Ureter (tissue), 1 donor: ENCODE results near the gene ARFGAP1. TPM values are rescaled to one million over a fixed set of nuclear protein-coding genes. Genes with fewer than 3 reads are reported as not detected.
A peak's percentile ranks its signal among the peaks of the same experiment; 100 is the strongest.

Experiments
- DNase-seq: peaks from one replicate; pipeline ENCODE4 v3.0.0-alpha.2; 2020; ENCODE audit warnings: low spot score
- total RNA-seq: library from RNA; stranded (reverse); gene quantifications from one replicate; pipeline ENCODE4 v1.2.4, GENCODE V29; 2023
- donor health status: DM: yes; HTN: yes; CAD: no.

The ARFGAP1 gene
- total RNA-seq: 94.8 TPM

DNA sequence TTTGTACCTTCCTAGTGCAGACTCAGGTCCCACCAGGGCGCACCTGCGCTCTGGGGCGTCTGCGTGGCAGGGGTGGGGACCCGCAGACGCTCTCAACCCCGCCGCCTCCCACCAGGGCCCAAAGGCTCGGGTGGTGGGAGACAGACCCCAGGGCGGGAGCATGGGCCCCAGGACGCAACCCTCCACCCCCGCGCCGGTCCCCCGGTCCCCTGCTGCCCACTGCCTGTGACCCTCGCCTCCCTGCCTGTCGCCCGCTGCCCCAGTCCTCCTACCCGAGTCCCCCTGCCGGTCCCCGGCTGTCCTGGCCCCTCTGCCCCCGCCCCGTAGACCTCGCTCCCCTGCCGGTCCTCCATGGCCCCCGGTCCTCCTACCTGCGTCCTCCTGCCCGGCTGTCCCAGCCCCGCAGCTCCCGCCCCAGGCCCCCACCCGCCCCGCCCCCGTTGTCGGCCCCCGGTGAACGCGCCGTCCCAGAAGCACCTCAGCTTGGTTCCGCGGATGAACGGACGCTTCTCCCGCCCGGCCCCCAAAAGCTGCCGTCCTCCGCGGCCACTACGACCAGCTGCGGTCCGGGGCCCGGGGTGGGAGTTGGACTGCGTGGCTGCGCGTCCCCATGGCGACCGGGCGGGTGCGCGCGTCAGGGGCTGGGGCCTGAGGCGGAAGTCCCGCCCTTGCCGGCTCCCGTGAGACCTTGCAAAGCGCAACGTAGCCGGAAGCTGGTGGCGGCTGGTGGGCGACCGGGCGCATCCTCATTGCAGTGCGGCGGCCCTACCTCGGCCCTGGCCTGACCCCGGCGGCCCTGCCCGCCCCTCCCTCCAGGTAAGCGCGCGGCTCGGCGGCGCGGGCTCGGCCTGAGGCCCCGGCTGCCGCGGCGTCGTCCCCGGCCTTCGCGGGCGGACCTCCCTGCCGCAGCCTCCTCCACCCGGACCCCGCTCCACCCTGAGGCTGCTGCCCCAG lies at the start of gene ARFGAP1:
ARFGAP1 (plus strand) TSS at position 709 of the 954 bp plus-strand sequence. CDS start 2,768 bp downstream, outside the sequence.
- peak; percentile 88 for DNase-seq

DNA sequence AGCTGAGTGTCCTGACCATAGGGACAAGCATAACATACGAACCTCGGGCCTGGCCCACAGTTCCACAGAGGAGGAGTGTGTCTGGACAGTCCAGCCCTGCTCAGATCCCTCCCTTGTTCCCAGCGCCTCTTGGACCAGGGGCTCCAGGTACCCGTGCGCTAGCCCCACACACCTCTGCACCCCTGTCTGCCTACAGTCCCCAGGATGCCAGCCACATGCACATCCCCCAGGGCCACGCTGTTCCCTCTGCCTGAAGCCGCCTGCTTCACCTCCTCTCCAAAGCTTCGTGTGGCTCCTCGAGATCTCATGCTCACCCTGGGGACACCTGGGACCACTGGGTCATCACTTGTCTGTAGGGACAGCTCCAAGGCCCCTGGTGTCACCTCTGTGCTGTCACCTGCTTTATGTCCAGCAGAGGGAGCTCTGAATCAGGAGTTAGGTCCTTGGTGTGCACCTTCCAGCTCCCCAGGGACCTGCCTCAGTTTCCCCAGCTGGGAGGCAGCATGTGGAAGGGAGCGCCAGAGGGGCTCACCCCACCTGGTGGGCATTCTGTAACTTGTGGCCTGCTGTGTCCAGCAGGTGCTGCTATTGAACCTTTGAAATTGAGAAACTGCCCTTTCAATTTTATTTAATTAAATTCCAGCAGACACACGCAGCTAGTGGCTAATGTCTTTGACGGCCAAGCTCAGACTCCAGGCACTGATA lies 49.3 kb upstream of the ARFGAP1 start:
- no peak for DNase-seq

DNA sequence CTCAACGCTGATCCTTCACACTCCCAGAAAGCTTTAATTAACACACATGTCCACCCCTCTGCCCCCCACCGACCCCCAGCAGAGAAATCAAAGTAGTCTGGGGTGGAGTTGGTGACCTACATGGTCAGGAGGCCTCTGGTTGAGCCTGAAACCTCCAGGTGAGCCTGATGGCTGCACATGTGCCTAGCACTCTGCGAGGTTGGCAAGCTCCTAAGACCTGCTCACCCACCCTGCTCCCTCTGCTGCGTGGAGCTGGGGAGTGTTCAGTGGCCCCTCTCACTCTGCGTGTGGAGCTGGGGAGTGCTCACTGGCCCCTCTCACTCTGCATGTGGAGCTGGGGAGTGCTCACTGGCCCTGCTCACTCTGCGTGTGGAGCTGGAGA lies 48.8 kb upstream of the ARFGAP1 start:
- DNase-seq: no peak

DNA sequence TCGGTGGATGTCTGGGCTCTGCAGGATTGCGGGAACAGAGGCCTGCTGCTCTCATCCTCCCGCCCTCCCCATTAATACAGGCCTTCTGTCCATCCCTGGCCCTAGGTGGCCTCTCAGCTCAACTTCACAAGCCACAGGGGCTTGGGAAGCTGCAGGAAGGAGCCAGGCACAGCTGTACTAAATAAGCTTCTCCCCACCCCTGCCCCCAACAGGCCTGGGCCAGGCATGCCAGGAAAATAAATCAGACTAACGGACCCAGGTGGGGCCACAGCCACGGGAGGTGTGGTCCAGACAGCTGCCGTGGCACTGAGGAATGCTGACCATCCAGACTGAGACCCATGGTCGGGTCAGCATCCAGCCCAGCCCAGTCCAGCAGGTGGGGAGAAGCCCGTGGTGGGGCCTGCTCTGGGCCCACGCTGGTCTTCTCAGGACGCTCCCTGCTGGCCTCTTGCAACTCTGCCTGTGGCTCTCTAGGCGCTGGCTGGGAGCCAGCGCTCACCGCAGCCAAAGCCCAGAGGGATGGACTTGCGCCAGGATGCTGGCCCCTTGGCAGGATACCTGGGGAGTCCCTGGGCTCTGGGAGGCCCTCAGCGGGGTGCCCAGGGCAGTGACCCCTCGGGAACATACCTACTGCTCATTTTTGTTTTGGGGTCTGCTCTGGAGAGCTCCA lies 48.1 kb upstream of the ARFGAP1 start:
- DNase-seq: no peak

DNA sequence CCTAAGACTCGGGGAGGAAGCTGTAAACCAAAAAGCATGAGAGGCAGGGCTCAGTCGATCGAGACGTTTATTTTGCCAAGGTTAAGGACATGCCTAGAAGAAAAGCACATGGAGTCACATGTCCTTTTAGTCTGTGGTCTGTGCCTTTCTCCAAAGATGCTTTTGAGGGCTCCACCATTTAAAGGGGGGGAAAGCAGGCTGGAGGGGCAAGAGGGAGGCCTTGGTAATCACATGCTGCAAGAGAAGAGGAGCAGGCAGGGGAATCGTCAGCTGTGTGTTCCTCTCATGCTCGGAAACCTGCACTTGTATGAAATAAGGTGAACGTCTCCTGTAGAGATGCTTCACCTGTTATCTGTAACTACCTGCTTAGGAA lies 47.5 kb upstream of the ARFGAP1 start:
- DNase-seq: no peak

DNA sequence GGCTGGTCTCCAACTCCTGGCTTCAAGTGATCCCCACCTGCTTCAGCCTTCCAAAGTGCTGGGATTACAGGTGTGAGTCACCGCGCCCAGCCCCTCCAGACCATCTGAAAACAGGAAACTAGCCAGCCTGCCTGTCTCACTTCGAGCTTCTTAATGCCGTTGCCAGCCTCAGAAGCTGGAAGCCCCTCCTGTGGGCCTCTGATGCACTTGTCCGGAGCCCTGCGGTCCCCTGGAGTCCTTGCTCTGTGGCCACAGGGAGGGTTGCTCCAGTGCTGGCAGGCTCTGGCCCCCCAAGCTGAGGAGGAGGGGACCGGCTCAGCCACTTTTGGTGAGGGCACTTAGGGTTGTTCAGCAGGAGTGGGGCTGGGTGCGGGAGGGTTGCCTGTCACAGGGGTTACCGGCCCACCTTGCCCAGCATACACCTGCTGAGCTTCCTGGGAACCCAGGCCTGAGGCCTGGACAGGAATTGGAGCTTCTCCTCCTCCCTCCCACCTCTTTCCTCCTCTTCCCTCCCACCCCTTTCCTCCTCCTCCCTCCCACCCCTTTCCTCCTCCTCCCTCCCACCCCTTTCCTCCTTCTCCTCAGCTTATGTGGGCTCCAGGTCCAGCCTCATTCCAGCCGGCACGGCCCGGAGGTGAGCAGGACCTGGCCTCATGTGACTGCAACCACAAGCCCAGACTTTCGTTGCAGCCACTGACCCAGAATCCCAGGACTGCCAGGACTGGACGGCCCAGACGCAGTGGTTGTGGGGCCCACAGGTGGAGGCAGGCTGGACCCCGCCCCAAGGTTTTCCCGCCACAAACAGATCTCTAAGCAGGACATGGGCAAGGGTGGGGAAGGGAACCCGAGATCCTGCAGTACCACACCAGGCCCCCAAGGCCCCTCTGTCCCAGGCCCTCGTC lies 46.3 kb upstream of the ARFGAP1 start:
- DNase-seq: no peak

DNA sequence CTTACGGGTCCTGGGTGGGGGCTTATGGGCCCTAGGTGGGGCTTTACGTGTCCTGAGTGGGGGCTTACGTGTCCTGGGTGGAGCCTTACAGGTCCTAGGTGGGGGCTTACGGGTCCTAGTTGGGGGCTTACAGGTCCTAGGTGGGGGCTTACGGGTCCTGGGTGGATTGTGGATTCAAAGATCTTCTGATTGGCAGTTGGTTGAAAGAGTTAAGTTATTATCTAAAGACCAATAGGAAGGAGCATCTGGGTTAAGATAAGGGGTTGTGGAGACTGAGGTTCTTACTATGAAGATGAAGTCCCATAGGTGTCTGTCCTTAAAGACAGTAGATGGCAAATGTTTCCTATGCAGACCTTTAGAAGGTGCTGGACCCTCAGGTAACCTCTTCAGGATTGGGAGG lies 45.4 kb upstream of the ARFGAP1 start:
- DNase-seq: no peak

DNA sequence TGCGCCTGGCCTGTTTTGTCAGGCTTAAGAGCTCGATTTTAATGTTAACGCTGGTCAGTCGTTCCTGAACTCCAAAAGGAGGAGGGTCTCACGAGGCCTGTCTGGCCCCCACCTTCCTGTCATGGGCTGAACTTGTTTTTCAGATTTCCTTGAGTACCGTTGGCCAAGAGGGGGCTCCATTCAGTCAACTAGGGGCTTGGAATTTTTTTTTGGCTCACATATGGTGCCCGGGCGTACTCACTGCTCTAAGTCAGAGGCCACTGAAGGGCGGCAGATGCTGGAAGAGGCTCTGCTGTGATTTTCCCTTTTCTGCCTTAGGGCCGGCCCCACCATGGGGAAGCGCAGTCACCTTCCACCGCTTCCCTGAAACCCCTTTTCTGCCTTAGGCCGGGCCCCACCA lies 43.8 kb upstream of the ARFGAP1 start:
- DNase-seq: no peak

DNA sequence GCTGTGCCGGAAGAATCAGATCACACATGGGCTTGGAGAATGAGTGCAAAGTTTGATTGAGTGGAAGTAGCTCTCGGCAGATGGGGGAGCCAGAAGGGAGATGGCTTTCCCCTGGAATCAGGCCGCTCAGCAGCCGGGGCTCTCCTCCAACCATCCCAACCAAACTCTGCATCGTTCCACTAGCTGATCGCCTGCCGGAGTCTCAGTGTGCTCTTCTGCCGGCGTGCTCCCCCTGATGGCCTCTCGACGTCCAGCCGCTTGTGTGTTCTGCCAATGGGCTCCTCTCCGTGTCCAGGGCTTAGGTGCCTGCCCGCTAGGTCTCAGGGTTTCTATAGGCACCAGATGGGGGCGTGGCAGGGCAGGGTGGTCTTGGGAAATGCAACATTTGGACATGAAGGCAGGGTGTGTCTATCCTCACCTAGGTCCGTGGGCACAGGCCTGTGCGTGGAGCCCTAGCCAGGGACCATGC lies 41.8 kb upstream of the ARFGAP1 start:
- no peak for DNase-seq

DNA sequence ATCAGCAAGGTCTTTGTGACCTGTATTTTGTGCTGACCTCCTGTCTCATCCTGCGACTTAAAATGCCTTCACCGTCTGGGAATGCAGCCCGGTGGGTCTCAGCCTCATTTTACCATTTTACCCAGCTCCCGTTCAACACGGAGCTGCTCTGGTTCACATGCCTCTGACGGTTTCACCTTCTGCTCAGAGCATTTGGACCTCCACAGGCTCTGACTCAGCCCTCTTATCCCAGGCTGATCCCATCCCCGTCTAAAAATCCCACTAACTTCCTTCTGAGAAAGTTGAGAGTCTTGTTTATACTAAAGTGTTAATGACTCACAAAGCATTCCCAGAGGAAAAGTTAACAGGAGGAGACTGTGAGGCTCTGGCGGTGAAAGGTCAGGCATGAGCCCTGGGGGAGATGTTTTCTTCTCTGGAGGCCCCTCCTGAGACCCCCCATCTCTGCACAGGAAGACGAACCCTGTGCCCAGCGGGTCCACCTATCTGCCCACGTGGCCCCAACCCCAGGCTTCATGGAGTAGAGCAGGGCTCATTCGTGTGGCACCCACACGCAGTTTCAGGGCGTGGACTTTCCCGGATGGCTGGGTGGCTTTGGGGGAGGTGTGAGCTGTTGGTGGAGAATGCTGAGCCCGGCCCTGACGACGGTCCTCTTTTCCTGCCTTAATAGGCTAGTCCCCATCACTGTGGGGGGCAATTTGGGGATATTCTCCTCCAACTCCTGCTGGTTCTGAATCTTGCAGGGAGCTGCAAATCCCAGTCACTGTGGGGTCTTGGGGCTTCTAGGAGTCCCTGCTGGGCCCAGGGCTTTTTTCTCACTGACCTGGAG lies 40.2 kb upstream of the ARFGAP1 start:
- no peak for DNase-seq

DNA sequence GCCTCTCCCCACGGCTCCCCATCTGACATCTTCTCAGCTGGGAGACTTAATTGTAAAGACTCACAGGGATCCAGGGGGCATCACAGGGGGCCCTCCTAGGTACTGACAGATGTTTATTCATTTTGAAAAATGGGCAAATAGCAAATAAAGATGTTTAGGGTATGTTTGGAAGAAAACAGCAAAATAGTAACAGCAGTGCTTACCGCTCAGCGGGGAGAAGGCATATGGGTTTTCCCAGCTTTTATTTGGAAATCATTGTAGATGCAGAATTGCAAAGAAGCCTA lies 39.6 kb upstream of the ARFGAP1 start:
- no peak for DNase-seq

DNA sequence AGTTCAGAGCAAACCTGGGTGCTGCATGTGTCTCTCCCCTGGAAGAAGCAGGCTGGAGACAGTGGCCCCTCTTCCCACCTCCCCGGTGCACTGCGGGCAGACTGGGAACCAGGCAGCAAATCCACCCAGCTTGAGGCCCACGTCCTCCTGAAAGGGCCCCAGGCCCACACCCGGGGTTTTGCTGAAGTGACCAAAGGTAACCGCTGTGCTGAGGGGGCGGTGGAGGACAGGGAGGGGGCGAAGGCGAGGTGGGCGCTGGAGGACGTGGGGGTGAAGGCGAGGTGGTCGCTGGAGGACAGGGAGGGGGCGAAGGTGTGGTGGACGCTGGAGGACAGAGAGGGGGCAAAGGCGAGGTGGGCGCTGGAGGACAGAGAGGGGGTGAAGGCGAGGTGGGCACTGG lies 38.7 kb upstream of the ARFGAP1 start:
- no peak for DNase-seq

DNA sequence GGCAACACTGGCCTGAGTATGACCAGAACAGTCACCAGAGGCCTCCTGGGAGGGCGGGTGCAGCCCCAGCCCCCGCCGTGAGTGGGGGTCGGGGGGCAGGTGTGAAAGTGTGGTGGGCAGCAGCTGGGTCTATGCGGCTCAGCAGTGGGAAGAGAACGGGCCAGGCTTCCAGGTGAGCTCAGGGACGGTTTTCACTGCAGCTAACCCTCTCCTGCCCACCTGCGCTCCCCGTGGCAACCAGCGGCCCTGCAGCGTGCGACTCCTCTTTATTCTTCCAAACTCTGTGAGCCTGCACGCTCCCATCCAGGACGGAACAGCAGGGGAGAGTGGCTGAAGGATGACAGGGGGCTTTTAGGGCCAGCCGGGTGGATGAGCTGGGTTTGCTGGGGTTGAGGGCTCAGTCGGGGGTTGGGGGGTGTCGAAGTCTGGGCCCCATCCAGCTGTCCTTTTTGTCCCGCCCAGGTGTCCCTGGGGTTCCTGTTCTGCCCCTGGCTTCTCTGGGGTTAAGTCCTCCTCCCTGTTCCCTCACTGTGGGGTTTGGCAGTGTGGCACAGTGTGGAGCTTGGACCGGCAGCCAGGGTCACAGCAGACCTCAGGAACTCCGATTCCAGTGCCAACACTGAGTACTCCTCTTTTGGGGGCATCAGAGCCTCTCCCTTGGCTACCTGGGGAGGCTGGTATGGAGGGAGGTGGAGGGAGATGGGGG lies 37.8 kb upstream of the ARFGAP1 start:
- no peak for DNase-seq

DNA sequence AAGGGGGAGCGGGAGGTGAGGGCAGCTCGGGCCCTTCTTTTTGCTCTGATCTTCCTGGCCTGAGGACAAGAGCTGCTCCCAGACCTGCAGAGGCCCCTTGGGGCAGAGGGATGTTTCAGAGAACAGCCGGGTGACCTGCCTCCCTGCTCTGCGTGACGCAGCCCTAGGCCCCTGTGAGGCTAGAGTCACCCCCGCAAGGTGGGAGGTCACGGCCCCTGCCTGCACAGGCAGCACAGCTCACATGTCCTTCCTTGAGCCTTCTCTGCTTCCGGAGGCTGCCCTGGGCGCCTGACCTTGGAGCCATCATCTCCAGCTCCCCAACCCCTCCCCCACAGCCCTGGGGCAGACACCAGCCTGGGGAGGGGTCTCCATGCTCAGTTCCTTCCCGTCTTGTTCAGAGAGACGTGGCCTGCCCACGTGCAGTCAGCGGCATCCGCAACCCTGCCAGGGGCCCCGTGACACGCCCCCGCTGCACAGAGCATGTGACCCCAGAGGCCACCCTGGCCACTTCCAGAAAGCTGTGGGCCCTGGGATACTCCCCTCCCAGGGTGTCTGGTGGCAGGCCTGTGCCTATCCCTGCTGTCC lies 37.1 kb upstream of the ARFGAP1 start, which contains the start of gene BIRC7:
BIRC7 (plus strand) TSS at position 507 of the 585 bp plus-strand sequence. CDS start 192 bp downstream, outside the sequence.
- DNase-seq: no peak

DNA sequence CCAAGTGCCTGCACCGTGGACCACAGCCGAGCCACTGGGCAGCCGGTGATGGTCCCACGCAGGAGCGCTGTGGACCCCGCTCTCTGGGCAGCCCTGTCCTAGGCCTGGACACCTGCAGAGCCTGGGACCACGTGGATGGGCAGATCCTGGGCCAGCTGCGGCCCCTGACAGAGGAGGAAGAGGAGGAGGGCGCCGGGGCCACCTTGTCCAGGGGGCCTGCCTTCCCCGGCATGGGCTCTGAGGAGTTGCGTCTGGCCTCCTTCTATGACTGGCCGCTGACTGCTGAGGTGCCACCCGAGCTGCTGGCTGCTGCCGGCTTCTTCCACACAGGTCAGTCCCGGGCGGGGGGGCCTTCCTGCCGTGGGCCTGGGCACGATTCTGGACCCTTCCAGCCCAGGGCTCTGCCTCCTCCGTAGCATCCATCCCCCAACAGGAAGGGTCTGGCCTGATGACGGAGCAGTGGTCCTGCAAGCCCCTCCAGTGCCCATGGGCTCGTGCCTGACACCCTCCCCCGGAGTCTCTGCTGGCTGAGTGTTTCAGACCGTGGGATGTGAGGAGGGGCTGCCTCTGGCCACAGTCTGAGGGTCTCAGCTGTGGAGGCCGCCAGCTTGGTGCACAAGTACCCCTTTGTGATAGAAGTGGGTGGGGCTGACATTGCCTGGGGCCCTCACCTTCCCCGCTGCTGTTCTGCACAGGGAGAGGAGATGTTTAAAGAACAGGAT lies 36.3 kb upstream of the ARFGAP1 start:
- no peak for DNase-seq

DNA sequence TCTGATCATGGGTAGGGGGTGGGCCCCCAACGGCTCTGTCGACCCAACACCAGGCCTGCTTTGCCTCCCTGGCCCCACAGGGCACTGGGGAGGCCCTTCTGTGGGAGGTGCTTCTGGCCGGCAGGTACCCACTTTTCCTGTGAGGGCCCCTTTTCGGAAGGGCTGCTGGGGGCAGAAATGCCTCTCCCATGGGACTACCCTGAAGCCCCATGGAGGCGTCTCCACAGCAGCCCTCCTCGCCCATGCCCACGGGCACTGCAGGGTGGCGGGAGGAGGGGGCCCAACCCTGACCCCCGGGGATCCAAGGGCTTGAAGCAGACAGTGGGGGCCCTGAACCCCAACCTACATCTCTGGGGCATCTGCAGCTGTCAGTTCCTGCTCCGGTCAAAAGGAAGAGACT lies 34.6 kb upstream of the ARFGAP1 start:
- DNase-seq: no peak

DNA sequence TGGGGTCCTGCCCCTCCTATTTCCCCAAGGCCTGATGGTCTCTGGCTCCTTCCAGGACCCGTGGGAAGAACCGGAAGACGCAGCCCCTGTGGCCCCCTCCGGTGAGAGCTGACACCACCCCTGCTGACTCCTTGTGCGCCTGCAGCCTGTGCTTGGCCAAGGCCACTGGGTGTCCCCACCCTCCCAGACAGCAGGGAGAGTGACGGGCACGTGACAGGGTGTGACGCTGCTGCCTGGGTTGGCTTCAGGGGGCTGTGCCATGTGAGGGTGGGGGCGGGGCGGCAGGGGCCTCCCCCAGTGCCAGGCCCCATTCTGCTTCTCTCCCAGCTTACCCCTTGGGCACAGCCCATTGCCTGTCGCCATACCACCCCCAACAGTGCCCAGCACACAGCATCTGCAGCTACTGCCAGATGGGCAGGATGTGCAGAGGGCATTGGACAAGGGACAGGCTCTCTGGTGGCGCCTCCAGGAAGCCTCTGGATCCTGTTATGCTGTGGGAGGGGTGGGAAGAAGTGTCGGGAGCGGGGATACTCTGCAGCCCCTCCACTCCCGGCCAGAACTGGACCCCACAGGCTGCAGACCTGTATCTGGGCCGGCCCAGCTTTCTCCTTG lies 34.0 kb upstream of the ARFGAP1 start:
- DNase-seq: no peak

DNA sequence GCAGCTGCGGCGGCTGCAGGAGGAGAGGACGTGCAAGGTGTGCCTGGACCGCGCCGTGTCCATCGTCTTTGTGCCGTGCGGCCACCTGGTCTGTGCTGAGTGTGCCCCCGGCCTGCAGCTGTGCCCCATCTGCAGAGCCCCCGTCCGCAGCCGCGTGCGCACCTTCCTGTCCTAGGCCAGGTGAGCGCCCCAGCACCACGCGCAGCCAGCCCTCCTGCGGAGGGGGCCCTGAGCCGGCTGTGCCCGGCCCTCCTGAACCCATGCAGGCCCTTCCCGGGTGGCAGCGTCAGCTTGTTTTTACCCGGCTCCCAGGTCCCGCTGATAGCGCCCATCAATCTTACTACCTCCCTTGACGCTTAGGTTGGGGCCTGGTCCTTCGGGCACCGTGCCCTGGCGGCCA lies 33.2 kb upstream of the ARFGAP1 start:
- no peak for DNase-seq
